Tibial nerve (tissue), 4 donors: ENCODE data around the gene PNCK.

Experiments
- CTCF ChIP-seq, 5 experiments: fragments of 200-600 bp in 3 of 5; fragments of 450-650 bp in 2 of 5; sonication (generic) in 3 of 5; IDR thresholded peaks; one replicate each; pipeline ENCODE4 v1.5.1; 2016 to 2019; ENCODE audit warnings: antibody characterized with exemption in 5 of 5, mild to moderate bottlenecking in 3 of 5, moderate library complexity in 2 of 5
- EP300 ChIP-seq, 2 donors: sonication (generic); formaldehyde crosslinking; IDR thresholded peaks; one replicate each; pipeline ENCODE4 v1.6.1; 2017; ENCODE audit warnings: antibody characterized with exemption in 2 of 2, mild to moderate bottlenecking in 1 of 2

DNA sequence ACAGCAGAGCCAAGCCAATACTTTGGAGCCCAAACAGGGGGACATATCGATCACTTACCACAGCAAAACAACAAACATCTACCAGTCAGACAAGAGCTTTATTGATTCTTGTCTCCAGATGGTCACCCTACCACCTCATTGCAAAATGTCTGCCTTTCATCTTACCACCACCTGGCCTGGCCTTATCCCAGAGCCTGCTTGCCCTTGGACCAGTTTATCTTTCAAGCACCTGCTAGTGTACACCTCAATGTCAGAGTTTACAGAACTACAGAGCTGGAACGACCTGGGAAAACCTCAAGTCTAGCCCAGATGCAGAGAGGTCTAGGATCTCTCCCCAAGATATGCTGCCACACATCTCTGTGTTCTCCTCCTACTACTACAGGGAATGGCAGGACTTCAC lies 46.1 kb upstream of the PNCK start:
- no peak for TF ChIP-seq CTCF (IDR thresholded peaks at IDR 0.05)
- no peak for TF ChIP-seq EP300 (IDR thresholded peaks at IDR 0.05)
